Heart left ventricle (tissue), 16 donors: Measurements from ENCODE around the gene AXIN1. TPM values are rescaled to one million over a fixed set of nuclear protein-coding genes. Genes with fewer than 3 reads are reported as not detected.

Source experiments
- ATAC-seq, 4 donors: fragments of 200-7000 bp; cut with Tn5 transposase; one replicate each; pipeline ENCODE4 v1.9.1; 2020 to 2022; ENCODE audit warnings: moderate library complexity in 4 of 4, mild to moderate bottlenecking in 3 of 4, moderate number of reproducible peaks in 1 of 4
- DNase-seq, 5 donors: peaks; one replicate each; pipeline ENCODE4 v3.0.0-alpha.2; 2020
- H3K27ac ChIP-seq, 12 donors: fragments of 200-600 bp; sonication (generic) in 4 of 12; one replicate each; pipeline versions ENCODE4 v1.5.0 to v1.8.0; 2016 to 2022; ENCODE audit warnings: mild to moderate bottlenecking in 2 of 12
- H3K27me3 ChIP-seq, 9 donors: fragments of 200-600 bp; sonication (generic) in 2 of 9; one replicate each; pipeline versions ENCODE4 v1.5.1 to v1.8.0; 2016 to 2022; ENCODE audit warnings: mild to moderate bottlenecking in 3 of 9
- H3K36me3 ChIP-seq, 9 donors: fragments of 200-600 bp; sonication (generic) in 2 of 9; one replicate each; pipeline versions ENCODE4 v1.5.0 to v1.8.0; 2018 to 2022; ENCODE audit warnings: mild to moderate bottlenecking in 2 of 9
- H3K4me1 ChIP-seq, 12 donors: fragments of 200-600 bp; sonication (generic) in 4 of 12; one replicate each; pipeline versions ENCODE4 v1.5.0 to v1.8.0; 2016 to 2022; ENCODE audit warnings: mild to moderate bottlenecking in 3 of 12
- H3K4me3 ChIP-seq, 12 donors: fragments of 200-600 bp; sonication (generic) in 4 of 12; one replicate each; pipeline versions ENCODE4 v1.5.0 to v1.8.0; 2017 to 2022; ENCODE audit warnings: mild to moderate bottlenecking in 9 of 12, moderate library complexity in 4 of 12
- H3K9me3 ChIP-seq, 12 donors: fragments of 200-600 bp; sonication (generic) in 4 of 12; one replicate each; pipeline versions ENCODE4 v1.5.0 to v1.8.0; 2016 to 2022; ENCODE audit warnings: mild to moderate bottlenecking in 1 of 12
- POLR2A ChIP-seq, 2 donors: fragments of 450-650 bp; IDR thresholded peaks; one replicate each; pipeline ENCODE4 v1.6.1; 2017; ENCODE audit warnings: antibody characterized with exemption in 2 of 2, mild to moderate bottlenecking in 2 of 2, moderate library complexity in 2 of 2
- WGBS, 4 donors: extraction: QIAGEN DNeasy Blood & Tissue Kit in 2 of 4; methylation state at CpG; one replicate each; pipeline versions ENCODE4 v1.1.5 to v1.1.7; 2013 to 2018; 5-methylcytosine and 5-hydroxymethylcytosine counted together
- intact Hi-C, 10 donors: fragments of 100-400 bp; cut with DNase I; formaldehyde crosslinking; loops; one replicate each; pipeline versions ENCODE4 v1.11.1 to v1.14.2; 2022
- polyA plus RNA-seq, 2 donors: library from polyadenylated mRNA; stranded (reverse); fragments of 200-250 nt; gene quantifications; one replicate each; pipeline ENCODE4 v1.2.3, GENCODE V29; 2013
- total RNA-seq, 9 donors: library from RNA; depleted of rRNA in 2 of 9; stranded (reverse); fragments of >200 nt in 2 of 9; fragmentation: NEBNext Ultra II Directional in 3 of 9; extraction: Animal tissue kit (Norgen Biotek cat#: 25700) in 3 of 9; gene quantifications; one replicate each; pipeline versions ENCODE4 v1.1.0 to v1.2.4, GENCODE V29; 2016 to 2023
- TF ChIP-seq, protein P1 (sequence below), 12 donors: fragments of 200-600 bp; sonication (generic) in 4 of 12; IDR thresholded peaks; one replicate each; pipeline versions ENCODE4 v1.5.0 to v1.8.0; 2018 to 2022; ENCODE audit warnings: antibody characterized with exemption in 12 of 12, mild to moderate bottlenecking in 5 of 12
- donor health status: ischemic (EF 13 %, LVEDD 7.1; RV severe dilation, severe dysfunction).
- donor health status: healthy with polysubstance abuse.
- donor health status: DM: no; HTN: yes; CAD: no.
- donor health status: DM: no; HTN: no; CAD: no.
- donor health status: ischemic (EF 25% LVEDD 6.9; RV normal size, moderate dysfunction).
- donor health status: ischemic (EF 25% LVEDD 5.7; RV mildly dilated, moderate dysfunction).
- donor health status: healthy.
- donor health status: DM: yes; HTN: yes; CAD: no.
- donor health status: ischemic (EF 35%, LVEDD 5.7; RV mildly dilated, moderate dysfunction).
- donor health status: nonischemic (EF 11% LVEDD 7.7; RV severe dilation, severe dysfunction).
- donor health status: DM: yes; HTN: yes; CAD: no.
- donor health status: PGD.
- donor health status: ischemic (EF 29% LVEDD 5.4; RV normal size, mild dysfunction).
- donor health status: nonischemic (EF 23%, LVEDD 6.1; RV moderate dilation, normal function).

The AXIN1 gene
- total and polyA plus RNA-seq, 11 donors = 6.8 to 32.0 (median 11.6) TPM

GRCh38 chr16:330741-331140 lies 21.8 kb downstream of the AXIN1 start:
- H3K27me3 ChIP-seq = no peaks in the 10 kb centered on the region
- intact Hi-C loops = no loop called here
- no peaks in the 10 kb centered on the region for H3K36me3 ChIP-seq
- 78 to 93% (median 87%) methylated on average over 2 of the region's 2 CpGs for WGBS, 4 donors
- peaks cover 0 to 52% (median 15%) of the 10 kb centered on the region in 12 donors for H3K4me1 ChIP-seq
- TF ChIP-seq, protein P1, sequence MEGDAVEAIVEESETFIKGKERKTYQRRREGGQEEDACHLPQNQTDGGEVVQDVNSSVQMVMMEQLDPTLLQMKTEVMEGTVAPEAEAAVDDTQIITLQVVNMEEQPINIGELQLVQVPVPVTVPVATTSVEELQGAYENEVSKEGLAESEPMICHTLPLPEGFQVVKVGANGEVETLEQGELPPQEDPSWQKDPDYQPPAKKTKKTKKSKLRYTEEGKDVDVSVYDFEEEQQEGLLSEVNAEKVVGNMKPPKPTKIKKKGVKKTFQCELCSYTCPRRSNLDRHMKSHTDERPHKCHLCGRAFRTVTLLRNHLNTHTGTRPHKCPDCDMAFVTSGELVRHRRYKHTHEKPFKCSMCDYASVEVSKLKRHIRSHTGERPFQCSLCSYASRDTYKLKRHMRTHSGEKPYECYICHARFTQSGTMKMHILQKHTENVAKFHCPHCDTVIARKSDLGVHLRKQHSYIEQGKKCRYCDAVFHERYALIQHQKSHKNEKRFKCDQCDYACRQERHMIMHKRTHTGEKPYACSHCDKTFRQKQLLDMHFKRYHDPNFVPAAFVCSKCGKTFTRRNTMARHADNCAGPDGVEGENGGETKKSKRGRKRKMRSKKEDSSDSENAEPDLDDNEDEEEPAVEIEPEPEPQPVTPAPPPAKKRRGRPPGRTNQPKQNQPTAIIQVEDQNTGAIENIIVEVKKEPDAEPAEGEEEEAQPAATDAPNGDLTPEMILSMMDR (IDR thresholded peaks at IDR 0.05) = no peak
- TF ChIP-seq POLR2A (IDR thresholded peaks at IDR 0.05) = no peak
- no peak overlapping the region for H3K4me3 ChIP-seq
- no peaks in the 10 kb centered on the region for H3K9me3 ChIP-seq
- ATAC-seq = no peak
- no peak for DNase-seq
- H3K27ac ChIP-seq = no peak overlapping the region

GRCh38 chr16:325375-326145 lies 27.0 kb downstream of the AXIN1 start:
- ATAC-seq (no peak), DNase-seq (no peak)
- Histone ChIP-seq H3K27ac (peak overlapping the region in 3 of 12 donors; percentile 2 to 42 (median 27)), H3K27me3 (no peaks in the 10 kb centered on the region), H3K9me3 (no peaks in the 10 kb centered on the region), H3K4me3 (peak overlapping the region in 8 of 12 donors; percentile 4 to 51 (median 32)), H3K36me3 (no peaks in the 10 kb centered on the region), H3K4me1 (peaks cover 0 to 49% (median 19%) of the 10 kb centered on the region in 12 donors)
- intact Hi-C loops = no loop called here
- TF ChIP-seq POLR2A (IDR thresholded peaks at IDR 0.05) = no peak
- TF ChIP-seq, protein P1 (IDR thresholded peaks at IDR 0.05) = no peak
- 85 to 90% (median 88%) methylated on average over 20 to 28 of the region's 28 CpGs for whole genome bisulfite sequencing, 4 donors

- no peak for TF ChIP-seq POLR2A (IDR thresholded peaks at IDR 0.05)
- DNase-seq = peak in 1 of 5 donors; percentile 37
- H3K4me3 ChIP-seq = peak overlapping the region in 10 of 12 donors; percentile 4 to 51 (median 28)
These were observed 27.8 kb downstream of the AXIN1 start for GRCh38 chr16:324451-325334.

DNA sequence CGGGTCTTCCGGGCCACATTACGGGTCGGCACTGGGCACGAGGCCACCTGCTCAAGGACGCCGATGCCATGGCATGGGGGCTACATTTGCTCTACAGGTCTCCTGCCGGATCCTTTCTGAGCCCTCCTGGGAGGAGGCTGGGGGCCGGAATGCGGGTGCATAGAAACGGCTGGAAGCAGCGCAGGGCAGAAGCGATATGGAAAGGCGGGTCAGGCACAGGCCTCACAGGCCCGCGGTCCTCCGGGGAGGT lies 28.4 kb downstream of the AXIN1 start:
- TF ChIP-seq POLR2A (IDR thresholded peaks at IDR 0.05) = no peak
- TF ChIP-seq, protein P1 (IDR thresholded peaks at IDR 0.05) = no peak
- WGBS, 4 donors = 82 to 89% (median 87%) methylated on average over 13 to 17 of the region's 17 CpGs
- Histone ChIP-seq H3K4me3 (peak overlapping the region in 1 of 12 donors; percentile 51), H3K9me3 (no peaks in the 10 kb centered on the region), H3K4me1 (peaks cover 0 to 49% (median 19%) of the 10 kb centered on the region in 12 donors), H3K27ac (peak overlapping the region in 1 of 12 donors; percentile 42), H3K36me3 (peaks cover 0 to 4% (median under 1%) of the 10 kb centered on the region in 9 donors), H3K27me3 (no peaks in the 10 kb centered on the region)
- DNase-seq (no peak), ATAC-seq (no peak)
- intact Hi-C loops = no loop called here

More at GRCh38 chr16:324451-325334, 27.8 kb downstream of the AXIN1 start:
- ATAC-seq = peak in 3 of 4 donors; percentile 5 to 69 (median 29)
- intact Hi-C loops = no loop called here
- H3K4me1 ChIP-seq = peaks cover 0 to 49% (median 19%) of the 10 kb centered on the region in 12 donors
- H3K9me3 ChIP-seq = no peaks in the 10 kb centered on the region
- no peaks in the 10 kb centered on the region for H3K27me3 ChIP-seq
- H3K36me3 ChIP-seq = no peaks in the 10 kb centered on the region
- WGBS, 4 donors = 53 to 71% (median 60%) methylated on average over 36 to 55 of the region's 55 CpGs
- peak overlapping the region in 4 of 12 donors; percentile 2 to 42 (median 26) for H3K27ac ChIP-seq
